Measurements from ENCODE around the gene CDH13. TPM values are rescaled to one million over a fixed set of nuclear protein-coding genes. Genes with fewer than 3 reads are reported as not detected.

CDH13 gene
- total RNA-seq, 1 experiment from 2014 or later, result 62.5 TPM

- Histone ChIP-seq H3K4me1 (replicated peaks) (no peaks in the 10 kb centered on the region), H3K27me3 (replicated peaks) (no peaks in the 10 kb centered on the region), H3K27ac (no peak overlapping the region), H3K4me3 (no peak overlapping the region), H3K36me3 (no peaks in the 10 kb centered on the region), H3K9me3 (replicated peaks) (no peaks in the 10 kb centered on the region; the same call in 1 of the 2 replicates)
- DNase-seq (ENCODE audit: low read depth in 1 of 2, low spot score in 2 of 2), result no peak
Observed at GRCh38 chr16:83447560-83447959, 820.8 kb downstream of the CDH13 start.

- H3K4me3 ChIP-seq, result no peak overlapping the region
- H3K27me3 ChIP-seq (replicated peaks), result no peaks in the 10 kb centered on the region
- no peaks in the 10 kb centered on the region; the same call in 1 of the 2 replicates for H3K9me3 ChIP-seq (replicated peaks)
- H3K4me1 ChIP-seq (replicated peaks), result no peaks in the 10 kb centered on the region
- no peaks in the 10 kb centered on the region for H3K36me3 ChIP-seq
- no peak for DNase-seq (ENCODE audit: low read depth in 1 of 2, low spot score in 2 of 2)
- H3K27ac ChIP-seq, result no peak overlapping the region
Observed at GRCh38 chr16:83449861-83450260, 823.1 kb downstream of the CDH13 start.

GRCh38 chr16:83453977-83454376 lies 827.2 kb downstream of the CDH13 start:
- H3K27me3 ChIP-seq (replicated peaks), result no peaks in the 10 kb centered on the region
- no peaks in the 10 kb centered on the region; the same call in 1 of the 2 replicates for H3K9me3 ChIP-seq (replicated peaks)
- peaks cover 6% of the 10 kb centered on the region for H3K4me1 ChIP-seq (replicated peaks)
- no peak for DNase-seq (ENCODE audit: low read depth in 1 of 2, low spot score in 2 of 2)
- H3K27ac ChIP-seq, result no peak overlapping the region
- H3K4me3 ChIP-seq, result no peak overlapping the region
- H3K36me3 ChIP-seq, result no peaks in the 10 kb centered on the region

GRCh38 chr16:83455716-83456115 lies 828.9 kb downstream of the CDH13 start:
- H3K9me3 ChIP-seq (replicated peaks), result no peaks in the 10 kb centered on the region; the same call in 1 of the 2 replicates
- no peak overlapping the region for H3K4me3 ChIP-seq
- no peaks in the 10 kb centered on the region for H3K27me3 ChIP-seq (replicated peaks)
- H3K4me1 ChIP-seq (replicated peaks), result peaks cover 6% of the 10 kb centered on the region
- H3K36me3 ChIP-seq, result no peaks in the 10 kb centered on the region
- DNase-seq (ENCODE audit: low read depth in 1 of 2, low spot score in 2 of 2), result no peak
- no peak overlapping the region for H3K27ac ChIP-seq

DNA sequence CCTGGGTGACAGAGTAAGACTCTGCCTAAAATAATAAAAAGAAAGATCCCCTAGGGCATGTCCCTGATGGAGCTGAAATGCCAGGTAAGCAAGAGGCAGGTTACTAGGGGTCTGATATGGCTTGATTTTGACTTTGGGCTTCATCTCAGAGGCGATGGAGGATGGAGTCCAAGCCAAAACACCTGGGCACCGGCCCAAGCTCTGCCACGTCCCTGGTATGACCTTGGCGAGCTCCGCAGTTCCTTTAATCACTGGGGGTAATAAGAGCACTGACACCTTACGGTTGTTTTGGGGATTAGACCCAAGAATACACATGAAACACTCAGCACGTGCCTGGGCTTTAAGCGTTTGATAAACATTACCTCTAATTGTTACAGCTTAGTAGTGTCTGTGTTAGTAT lies 830.2 kb downstream of the CDH13 start:
- H3K4me3 ChIP-seq, result no peak overlapping the region
- DNase-seq (ENCODE audit: low read depth in 1 of 2, low spot score in 2 of 2), result no peak
- no peaks in the 10 kb centered on the region; the same call in 1 of the 2 replicates for H3K9me3 ChIP-seq (replicated peaks)
- H3K4me1 ChIP-seq (replicated peaks), result peaks cover 6% of the 10 kb centered on the region
- no peaks in the 10 kb centered on the region for H3K36me3 ChIP-seq
- H3K27ac ChIP-seq, result no peak overlapping the region
- no peaks in the 10 kb centered on the region for H3K27me3 ChIP-seq (replicated peaks)

- Histone ChIP-seq H3K36me3 (no peaks in the 10 kb centered on the region), H3K27me3 (replicated peaks) (no peaks in the 10 kb centered on the region), H3K4me1 (replicated peaks) (peaks cover 6% of the 10 kb centered on the region), H3K9me3 (replicated peaks) (no peaks in the 10 kb centered on the region), H3K27ac (peak overlapping the region; percentile 23), H3K4me3 (no peak overlapping the region)
- DNase-seq (ENCODE audit: low read depth in 1 of 2, low spot score in 2 of 2), result peak; percentile 36 to 59
Observed at GRCh38 chr16:83458612-83459011, 831.8 kb downstream of the CDH13 start.

- DNase-seq (ENCODE audit: low read depth in 1 of 2, low spot score in 2 of 2), result no peak
Observed at GRCh38 chr16:83464991-83465390, 838.2 kb downstream of the CDH13 start.

DNA sequence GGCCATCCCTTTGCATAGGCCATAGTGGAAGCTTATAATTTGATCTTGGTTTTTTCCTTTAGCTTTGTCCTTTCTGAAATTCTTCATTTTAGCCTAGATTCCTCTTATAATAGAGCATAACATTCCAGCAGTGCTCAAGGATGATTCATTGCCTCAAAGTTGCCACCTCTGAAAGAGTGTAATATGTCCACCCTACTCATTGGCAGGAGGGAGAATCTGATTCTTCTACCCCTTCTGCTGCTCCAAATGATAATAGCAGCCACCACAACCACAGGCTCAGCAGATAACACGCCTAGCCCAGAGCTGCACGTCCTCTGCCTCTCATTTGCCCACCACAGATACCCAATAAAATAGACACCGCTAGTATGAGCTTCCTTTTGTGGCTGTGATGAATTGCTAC lies 843.6 kb downstream of the CDH13 start:
- DNase-seq (ENCODE audit: low read depth in 1 of 2, low spot score in 2 of 2), result peak in 1 of 2 experiments; percentile 9

More at GRCh38 chr16:83464991-83465390, 838.2 kb downstream of the CDH13 start:
- no peak overlapping the region for H3K4me3 ChIP-seq
- no peaks in the 10 kb centered on the region for H3K9me3 ChIP-seq (replicated peaks)
- H3K36me3 ChIP-seq, result no peaks in the 10 kb centered on the region
- H3K27ac ChIP-seq, result no peak overlapping the region
- no peaks in the 10 kb centered on the region for H3K4me1 ChIP-seq (replicated peaks)
- H3K27me3 ChIP-seq (replicated peaks), result no peaks in the 10 kb centered on the region

DNA sequence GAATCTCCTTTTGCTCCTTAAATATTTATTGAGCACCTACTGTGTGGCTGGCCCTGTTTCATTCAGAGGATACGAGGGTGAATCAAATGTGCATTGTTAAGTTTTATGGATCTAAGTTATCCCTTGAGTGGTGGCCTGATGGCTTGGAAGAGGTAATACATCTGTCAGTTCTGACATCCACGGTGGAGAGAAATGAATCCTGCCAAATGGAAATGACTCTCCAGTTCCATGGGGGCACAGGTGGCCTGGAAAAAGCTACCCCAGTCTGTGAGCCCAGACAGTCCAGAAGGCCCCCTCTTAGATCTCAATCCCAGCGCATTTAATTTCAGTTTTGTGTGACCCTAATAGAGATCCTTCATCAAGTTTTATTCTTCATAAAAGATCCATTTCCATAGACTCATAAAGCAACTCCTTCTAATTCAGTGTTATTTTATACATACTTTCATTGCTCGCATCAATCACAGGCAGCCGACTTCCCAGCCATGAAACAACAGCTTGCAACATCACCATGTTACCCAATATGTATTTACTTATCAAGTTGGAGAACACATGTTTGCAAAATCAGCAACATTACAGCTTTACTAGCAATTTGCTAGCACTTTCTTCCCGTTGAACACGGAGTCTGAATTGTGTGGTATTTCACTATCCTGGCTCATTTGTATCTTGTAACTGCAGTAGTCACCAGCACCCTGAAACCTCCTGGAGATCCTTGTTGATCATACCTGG lies 846.2 kb downstream of the CDH13 start:
- Histone ChIP-seq H3K4me1 (replicated peaks) (no peaks in the 10 kb centered on the region; the same call in 1 of the 2 replicates), H3K27me3 (replicated peaks) (no peaks in the 10 kb centered on the region), H3K27ac (no peak overlapping the region), H3K36me3 (no peaks in the 10 kb centered on the region), H3K9me3 (replicated peaks) (no peaks in the 10 kb centered on the region), H3K4me3 (no peak overlapping the region)
- DNase-seq (ENCODE audit: low read depth in 1 of 2, low spot score in 2 of 2), result no peak

More for the DNA sequence above, 843.6 kb downstream of the CDH13 start:
- Histone ChIP-seq H3K27me3 (replicated peaks) (no peaks in the 10 kb centered on the region), H3K36me3 (no peaks in the 10 kb centered on the region), H3K27ac (no peak overlapping the region), H3K9me3 (replicated peaks) (no peaks in the 10 kb centered on the region), H3K4me1 (replicated peaks) (no peaks in the 10 kb centered on the region; the same call in 1 of the 2 replicates), H3K4me3 (no peak overlapping the region)

GRCh38 chr16:83473926-83474650 lies 847.3 kb downstream of the CDH13 start:
- Histone ChIP-seq H3K9me3 (replicated peaks) (no peaks in the 10 kb centered on the region), H3K4me3 (no peak overlapping the region), H3K36me3 (no peaks in the 10 kb centered on the region), H3K27me3 (replicated peaks) (no peaks in the 10 kb centered on the region), H3K27ac (no peak overlapping the region), H3K4me1 (replicated peaks) (no peaks in the 10 kb centered on the region; the same call in 1 of the 2 replicates)
- no peak for DNase-seq (ENCODE audit: low read depth in 1 of 2, low spot score in 2 of 2)

GRCh38 chr16:83475108-83475507 lies 848.3 kb downstream of the CDH13 start:
- Histone ChIP-seq H3K27me3 (replicated peaks) (no peaks in the 10 kb centered on the region), H3K4me1 (replicated peaks) (no peaks in the 10 kb centered on the region; the same call in 1 of the 2 replicates), H3K27ac (no peak overlapping the region), H3K9me3 (replicated peaks) (no peaks in the 10 kb centered on the region), H3K4me3 (no peak overlapping the region), H3K36me3 (no peaks in the 10 kb centered on the region)
- DNase-seq (ENCODE audit: low read depth in 1 of 2, low spot score in 2 of 2), result no peak

DNA sequence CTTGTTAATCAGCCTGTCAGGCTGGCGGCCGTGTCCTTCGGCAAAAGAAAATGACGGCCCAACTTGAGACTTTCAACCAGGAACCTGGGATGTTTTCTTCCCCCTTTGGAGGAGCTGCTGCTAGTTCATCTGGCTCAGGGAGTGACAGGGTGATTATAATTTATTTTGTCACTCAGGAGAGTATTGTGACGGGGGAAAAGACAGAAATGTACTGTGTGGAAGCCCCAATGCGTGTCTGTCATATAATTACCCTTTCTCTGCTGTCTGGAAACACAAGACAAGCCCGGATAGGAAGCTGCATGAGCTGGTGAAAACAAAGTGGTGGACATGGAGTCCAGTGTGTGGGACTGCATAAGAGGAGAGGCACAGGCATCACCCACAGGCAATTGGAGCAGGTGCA lies 854.8 kb downstream of the CDH13 start:
- Histone ChIP-seq H3K9me3 (replicated peaks) (no peaks in the 10 kb centered on the region), H3K36me3 (no peaks in the 10 kb centered on the region), H3K27me3 (replicated peaks) (no peaks in the 10 kb centered on the region), H3K4me3 (no peak overlapping the region), H3K4me1 (replicated peaks) (no peaks in the 10 kb centered on the region), H3K27ac (no peak overlapping the region)
- DNase-seq (ENCODE audit: low read depth in 1 of 2, low spot score in 2 of 2), result no peak

GRCh38 chr16:83482545-83483162 lies 855.9 kb downstream of the CDH13 start:
- Histone ChIP-seq H3K27me3 (replicated peaks) (no peaks in the 10 kb centered on the region), H3K36me3 (no peaks in the 10 kb centered on the region), H3K9me3 (replicated peaks) (no peaks in the 10 kb centered on the region), H3K4me1 (replicated peaks) (no peaks in the 10 kb centered on the region), H3K27ac (no peak overlapping the region), H3K4me3 (no peak overlapping the region)
- DNase-seq (ENCODE audit: low read depth in 1 of 2, low spot score in 2 of 2), result no peak

GRCh38 chr16:83490073-83490472 lies 863.3 kb downstream of the CDH13 start:
- no peaks in the 10 kb centered on the region for H3K4me1 ChIP-seq (replicated peaks)
- no peak overlapping the region for H3K4me3 ChIP-seq
- no peak overlapping the region for H3K27ac ChIP-seq
- H3K36me3 ChIP-seq, result no peaks in the 10 kb centered on the region
- no peak for DNase-seq (ENCODE audit: low read depth in 1 of 2, low spot score in 2 of 2)
- H3K27me3 ChIP-seq (replicated peaks), result no peaks in the 10 kb centered on the region
- H3K9me3 ChIP-seq (replicated peaks), result no peaks in the 10 kb centered on the region

All from SJSA1 (cell line).